HG03064 (cell line): ENCODE results near the gene RITA1.

Experiments
- ATAC-seq: cut with Tn5 transposase; IDR thresholded peaks from one replicate; pipeline ENCODE4 v1.9.1; 2021; ENCODE audit warnings: low read depth; ENCODE audit not compliant: unreplicated experiment

Gene RITA1

DNA sequence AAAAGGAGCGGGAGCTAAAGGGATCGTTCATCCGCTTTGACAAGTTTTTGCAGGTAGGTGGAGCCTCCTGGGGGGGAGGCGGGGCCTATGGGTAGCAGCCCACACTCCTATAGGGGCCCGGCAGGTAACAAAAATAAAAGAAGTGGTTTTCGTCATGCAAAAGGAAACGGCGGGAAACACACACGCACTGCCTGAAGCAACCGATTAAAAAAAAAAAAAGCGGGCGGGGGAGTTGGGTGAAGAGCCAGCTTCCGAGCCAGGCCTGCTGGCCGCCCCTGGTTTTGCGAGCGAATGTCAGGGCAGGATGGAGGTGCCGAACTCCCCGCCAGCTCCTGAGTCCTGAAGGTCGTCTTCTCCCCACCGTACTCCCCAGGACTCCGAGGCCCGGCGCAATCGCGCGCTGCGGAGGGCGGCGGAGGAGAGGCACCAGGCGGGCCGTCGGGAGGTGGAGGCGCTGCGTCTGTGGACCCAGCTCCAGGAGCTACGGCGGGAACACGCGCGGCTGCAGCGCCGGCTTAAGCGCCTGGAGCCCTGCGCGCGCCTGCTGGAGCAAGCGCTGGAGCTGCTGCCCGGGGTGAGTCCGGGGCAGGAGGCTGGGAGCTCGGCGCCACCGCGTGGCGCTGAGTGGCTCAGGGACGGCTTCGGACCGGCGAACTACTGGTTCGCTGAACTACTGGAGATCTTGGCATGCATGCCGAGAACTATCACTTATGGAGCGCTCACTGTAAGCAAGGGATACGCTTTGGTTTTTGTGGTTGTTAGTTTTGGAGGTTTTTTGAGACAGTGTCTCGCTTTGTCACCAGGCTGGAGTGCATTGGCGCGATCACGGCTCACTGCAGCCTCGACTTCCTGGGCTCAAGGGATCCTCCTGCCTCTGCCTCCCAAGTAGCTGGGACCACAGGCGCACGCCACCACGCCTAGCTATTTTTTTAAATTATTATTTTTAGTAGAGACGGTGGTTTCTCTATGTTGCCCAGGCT is 32.4 kb upstream of the RITA1 start:
- no peak for ATAC-seq

DNA sequence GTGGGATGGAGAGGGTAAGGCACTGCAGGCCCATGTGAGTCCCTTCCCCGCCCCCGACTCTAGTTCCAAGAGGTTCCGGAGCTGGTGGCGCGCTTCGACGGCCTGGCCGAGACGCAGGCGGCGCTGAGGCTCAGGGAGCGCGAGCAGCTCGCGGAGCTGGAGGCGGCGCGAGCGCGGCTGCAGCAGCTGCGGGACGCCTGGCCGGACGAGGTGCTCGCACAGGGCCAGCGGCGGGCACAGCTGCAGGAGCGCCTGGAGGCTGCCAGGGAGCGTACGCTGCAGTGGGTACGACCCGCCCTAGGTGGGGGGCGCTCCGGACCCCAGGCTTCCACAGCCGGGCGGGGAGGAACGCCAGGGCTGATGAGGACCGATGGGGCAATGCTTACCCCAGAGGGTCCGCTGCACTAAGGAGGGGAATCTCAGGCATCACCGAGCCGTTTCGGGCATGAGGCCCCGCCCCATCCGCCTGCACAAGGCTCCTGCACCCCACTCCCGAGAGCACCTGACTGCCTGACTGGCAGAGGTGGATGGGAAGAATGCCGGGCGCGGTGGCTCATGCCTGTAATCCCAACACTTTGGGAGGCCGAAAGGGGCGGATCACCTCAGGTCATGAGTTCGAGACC is 31.1 kb upstream of the RITA1 start:
- ATAC-seq = no peak

- ATAC-seq = no peak
These were observed 30.5 kb upstream of the RITA1 start for GRCh38 chr12:113155060-113155459.

DNA sequence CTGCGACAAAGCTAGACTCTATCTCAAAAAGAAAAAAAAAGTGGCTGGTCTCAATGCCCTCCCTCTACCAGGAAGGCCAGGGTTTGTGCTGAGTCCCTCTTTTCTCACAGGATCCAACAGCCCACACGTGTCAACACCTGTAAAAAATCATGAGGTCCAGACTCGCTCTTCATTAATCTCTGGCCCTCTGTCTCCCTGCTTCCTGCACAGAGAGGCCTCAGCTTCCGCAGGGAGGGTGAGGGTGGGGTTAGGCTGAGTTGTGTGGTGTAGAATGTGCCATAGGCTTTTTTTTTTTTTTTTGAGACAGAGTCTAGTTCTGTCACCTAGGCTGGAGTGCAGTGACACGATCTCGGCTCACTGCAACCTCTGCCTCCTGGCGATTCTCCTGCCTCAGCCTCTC is 29.9 kb upstream of the RITA1 start:
- ATAC-seq = no peak

- no peak for ATAC-seq
These were observed 28.2 kb upstream of the RITA1 start for GRCh38 chr12:113157218-113157859.

DNA sequence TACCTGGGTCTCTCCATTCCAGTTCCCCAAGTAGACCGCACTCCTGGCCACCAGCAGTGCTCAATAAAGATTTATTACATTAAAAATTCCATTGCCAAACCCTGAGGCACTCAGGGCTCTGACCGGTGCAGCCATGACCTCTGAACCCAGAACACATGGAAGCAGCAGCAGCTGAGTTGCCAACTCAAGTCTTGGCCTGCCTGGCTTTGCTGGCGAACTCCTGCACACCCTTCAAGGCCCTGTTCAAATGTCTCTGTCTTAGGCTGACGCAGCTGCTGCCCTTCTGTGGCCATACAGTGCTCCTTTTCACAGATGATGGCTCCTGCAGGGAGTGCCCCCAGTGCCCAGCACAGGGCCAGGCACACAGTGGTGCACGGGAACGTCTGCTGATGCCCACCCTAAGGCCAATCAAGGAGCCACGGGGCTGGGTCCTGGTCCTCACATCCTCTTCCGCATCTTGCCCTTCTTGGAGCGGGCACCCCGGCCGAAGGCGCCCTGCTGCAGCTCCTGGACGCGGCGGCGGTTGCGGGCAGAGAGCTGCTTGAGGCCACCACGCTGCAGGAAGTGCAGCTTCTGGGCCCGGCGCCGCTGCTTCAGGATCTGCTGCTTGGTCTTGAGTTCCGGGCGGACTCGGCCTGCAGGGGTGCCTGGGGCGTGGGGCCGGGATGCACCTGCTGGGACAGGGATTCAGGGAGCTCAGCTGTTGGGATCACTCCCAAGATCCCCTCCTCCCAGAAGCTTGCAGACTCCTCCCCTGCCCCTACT is 26.9 kb upstream of the RITA1 start:
- no peak for ATAC-seq

GRCh38 chr12:113159937-113160336 is 25.6 kb upstream of the RITA1 start:
- no peak for ATAC-seq

- ATAC-seq = no peak
These were observed 24.0 kb upstream of the RITA1 start for GRCh38 chr12:113161415-113162016.

- no peak for ATAC-seq
These were observed 23.2 kb upstream of the RITA1 start for GRCh38 chr12:113162102-113163029.

- no peak for ATAC-seq
These were observed 22.5 kb upstream of the RITA1 start for GRCh38 chr12:113163030-113163360.

- ATAC-seq = no peak
These were observed 21.5 kb upstream of the RITA1 start for GRCh38 chr12:113164014-113164413.

DNA sequence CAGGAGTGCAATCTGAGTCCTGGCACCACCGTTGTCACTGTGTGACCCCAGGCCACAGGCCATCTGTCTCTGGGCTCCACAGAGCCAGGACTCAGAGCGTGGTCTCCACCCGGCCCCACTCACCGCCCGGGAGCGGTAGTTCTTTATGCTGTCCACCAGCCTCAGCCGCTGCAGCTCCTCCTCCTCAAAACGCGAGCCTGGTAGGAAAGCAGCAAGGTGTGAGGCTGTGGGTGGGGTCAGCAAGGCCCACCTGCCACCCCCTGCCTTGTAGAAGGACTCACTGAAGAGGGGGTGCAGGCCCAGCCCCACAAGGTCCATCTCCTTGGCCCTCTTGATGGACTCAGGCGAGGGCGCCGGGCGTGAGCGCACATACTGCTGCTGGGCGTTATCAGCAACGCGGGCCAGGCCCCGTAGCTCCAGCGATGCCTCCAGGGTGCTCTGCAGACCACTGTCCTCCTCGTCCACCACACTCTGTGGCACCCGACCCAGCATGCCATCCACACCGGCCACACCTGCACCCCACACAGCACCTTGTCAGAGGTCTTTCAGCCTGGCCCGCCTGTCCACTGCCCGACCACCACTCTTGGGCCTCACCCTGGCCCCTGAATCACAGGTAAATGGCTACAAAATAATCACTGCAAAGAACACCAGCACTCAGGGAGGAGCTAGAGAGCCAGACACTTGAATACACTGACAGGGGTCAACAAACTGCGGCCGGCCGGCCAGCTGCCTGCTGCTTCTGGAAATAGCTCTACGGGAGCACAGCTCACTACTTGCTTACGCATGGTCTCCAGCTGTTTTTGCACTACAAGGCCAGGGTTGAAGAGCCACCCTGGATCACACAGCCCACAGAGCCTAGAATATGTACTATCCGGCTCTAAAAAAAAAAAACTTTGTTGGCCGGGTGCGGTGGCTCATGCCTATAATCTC is 19.7 kb upstream of the RITA1 start:
- ATAC-seq = no peak

DNA sequence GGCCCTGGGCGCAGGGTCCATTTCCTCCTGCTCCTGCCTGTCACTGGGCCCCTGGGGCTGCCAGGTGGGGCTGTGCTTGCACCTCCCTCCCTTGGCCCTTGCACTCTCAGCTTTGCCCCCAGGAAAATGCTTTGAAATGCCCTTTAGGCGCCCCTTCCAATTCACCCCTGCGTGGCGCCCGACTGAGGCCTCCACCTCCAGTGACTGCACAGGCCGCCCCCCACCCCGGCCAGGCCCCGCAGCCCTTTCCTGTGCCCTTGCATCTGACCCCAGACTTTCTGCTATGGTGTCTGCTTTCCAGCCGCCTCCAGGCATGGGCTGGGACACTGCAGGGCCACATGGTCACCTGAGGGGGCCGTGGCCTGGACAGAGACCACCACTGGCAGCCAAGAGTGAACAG is 17.7 kb upstream of the RITA1 start:
- no peak for ATAC-seq

DNA sequence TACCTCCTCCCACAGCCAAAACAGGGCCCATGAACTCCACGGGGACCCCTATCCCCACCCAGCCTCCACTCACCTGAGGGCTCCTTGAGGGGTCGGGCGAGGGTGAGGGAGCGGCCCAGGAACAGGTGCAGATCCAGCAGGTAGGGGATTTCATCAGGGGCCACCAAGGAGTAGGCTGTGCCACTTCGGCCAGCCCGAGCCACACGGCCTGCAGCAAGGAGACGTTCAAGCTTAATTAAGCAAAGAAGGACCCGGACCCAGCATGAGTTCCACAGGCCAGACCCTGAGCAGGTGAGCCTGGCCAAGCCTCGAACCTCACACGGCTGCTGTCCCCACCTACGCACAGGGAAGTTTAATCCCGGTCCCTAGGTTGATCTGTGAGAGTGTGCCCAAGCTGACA is 15.8 kb upstream of the RITA1 start:
- ATAC-seq = no peak

DNA sequence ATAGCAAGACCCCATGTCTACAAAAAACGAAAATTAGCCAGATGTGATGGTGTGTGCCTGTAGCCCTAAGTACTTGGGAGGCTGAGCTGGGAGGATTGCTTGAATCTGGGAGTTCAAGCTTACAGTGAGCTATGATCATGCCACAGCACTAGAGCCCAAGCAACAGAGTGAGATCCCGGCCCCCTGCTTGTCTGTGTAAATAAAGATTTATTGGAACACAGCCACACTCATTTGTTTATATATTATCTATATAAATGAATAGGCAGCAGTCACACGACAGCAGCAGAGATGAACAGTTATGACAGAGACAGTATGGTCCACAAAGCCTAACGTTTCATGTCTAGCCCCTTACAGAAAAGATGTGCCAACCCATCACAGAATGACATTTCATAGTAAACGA is 15.1 kb upstream of the RITA1 start:
- no peak for ATAC-seq

GRCh38 chr12:113170926-113171325 is 14.6 kb upstream of the RITA1 start:
- ATAC-seq = no peak

- ATAC-seq = no peak
These were observed 14.0 kb upstream of the RITA1 start for GRCh38 chr12:113171543-113171942.

DNA sequence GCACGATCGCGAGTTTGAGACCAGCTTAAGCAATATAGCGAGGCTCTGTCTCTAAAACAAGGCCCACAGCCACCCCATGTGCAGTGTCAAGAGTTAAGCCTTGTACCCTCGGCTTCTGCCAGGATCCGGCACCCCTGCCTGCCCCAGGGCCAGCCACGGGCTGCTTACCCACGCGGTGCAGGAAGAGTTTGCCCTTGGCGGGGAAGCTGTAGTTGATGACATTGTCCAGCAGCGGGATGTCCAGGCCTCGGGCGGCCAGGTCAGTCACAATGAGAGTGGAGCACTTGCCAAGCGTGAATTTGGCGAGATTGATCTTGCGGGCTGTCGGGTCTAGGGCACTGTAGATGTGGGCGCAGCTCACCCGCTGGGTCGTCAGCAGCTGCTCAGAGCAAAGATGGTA is 13.3 kb upstream of the RITA1 start:
- ATAC-seq = no peak
